ENCODE data around the gene PGC. TPM values are rescaled to one million over a fixed set of nuclear protein-coding genes. Genes with fewer than 3 reads are reported as not detected.
"Not testable (repeated sequence)": the region's sequence is repeated elsewhere in the genome, so short reads cannot be mapped to it uniquely, and the experiment has no call there.

PGC gene
- total RNA-seq, 1 donor from 2014 or later = not detected

- DNase-seq = no peak
These were observed 28.2 kb upstream of the PGC start for GRCh38 chr6:41775293-41775882.

GRCh38 chr6:41774841-41775240 lies 27.6 kb upstream of the PGC start:
- DNase-seq = no peak

- no peak for DNase-seq
These were observed 24.1 kb upstream of the PGC start for GRCh38 chr6:41771058-41771983.

- DNase-seq = no peak
These were observed 23.3 kb upstream of the PGC start for GRCh38 chr6:41770381-41771057.

GRCh38 chr6:41769376-41769775 lies 22.2 kb upstream of the PGC start:
- no peak for DNase-seq

GRCh38 chr6:41768545-41769308 lies 21.5 kb upstream of the PGC start:
- DNase-seq = no peak

GRCh38 chr6:41767112-41767833 lies 20.1 kb upstream of the PGC start:
- DNase-seq = peak; percentile 65

GRCh38 chr6:41766043-41766664 lies 19.0 kb upstream of the PGC start:
- DNase-seq = not testable (repeated sequence)

- peak; percentile 85 for DNase-seq
These were observed 16.3 kb upstream of the PGC start for GRCh38 chr6:41763470-41763869.

- no peak for DNase-seq
These were observed 12.8 kb upstream of the PGC start for GRCh38 chr6:41759905-41760579.

GRCh38 chr6:41759106-41759904 lies 12.1 kb upstream of the PGC start:
- no peak for DNase-seq

GRCh38 chr6:41758641-41759035 lies 11.4 kb upstream of the PGC start:
- DNase-seq = no peak

- DNase-seq = no peak
These were observed 10.9 kb upstream of the PGC start for GRCh38 chr6:41757931-41758640.

- no peak for DNase-seq
These were observed 10.1 kb upstream of the PGC start for GRCh38 chr6:41757271-41757670.

- peak; percentile 28 for DNase-seq
These were observed 9.2 kb upstream of the PGC start for GRCh38 chr6:41756354-41756753.

- DNase-seq = no peak
These were observed 8.7 kb upstream of the PGC start for GRCh38 chr6:41755895-41756294.

- DNase-seq = no peak
These were observed 3.2 kb upstream of the PGC start for GRCh38 chr6:41750374-41750773.

- DNase-seq = no peak
These were observed 1.3 kb upstream of the PGC start for GRCh38 chr6:41748542-41748941.

- no peak for DNase-seq
These were observed 893 bp upstream of the PGC start for GRCh38 chr6:41748102-41748477.

- DNase-seq = no peak
These were observed 1.1 kb downstream of the PGC start for GRCh38 chr6:41746107-41746506.
